Liver (tissue), 9 donors: Measurements from ENCODE around the gene SCNN1B. TPM values are rescaled to one million over a fixed set of nuclear protein-coding genes. Genes with fewer than 3 reads are reported as not detected.

Experiments used
- DNase-seq: peaks from one replicate; pipeline ENCODE4 v3.0.0-alpha.2; 2017; ENCODE audit warnings: low spot score
- H3K27ac ChIP-seq, 2 donors: one replicate each; pipeline ENCODE4 v1.7.0; 2013; ENCODE audit warnings: inconsistent platforms in 2 of 2, low read length in 2 of 2, control low read depth in 1 of 2, low read depth in 1 of 2, mild to moderate bottlenecking in 1 of 2
- H3K27me3 ChIP-seq, 4 donors: one replicate each; pipeline versions ENCODE4 v1.6.1 to v1.7.0; 2013; ENCODE audit warnings: low read length in 3 of 4, inconsistent platforms in 1 of 4, mild to moderate bottlenecking in 1 of 4, moderate library complexity in 1 of 4; ENCODE audit not compliant: control insufficient read depth in 4 of 4, insufficient read depth in 4 of 4
- H3K36me3 ChIP-seq, 4 donors: one replicate each; pipeline versions ENCODE4 v1.6.1 to v1.7.0; 2013; ENCODE audit warnings: low read length in 3 of 4, mild to moderate bottlenecking in 3 of 4, low read depth in 1 of 4, moderate library complexity in 1 of 4; ENCODE audit not compliant: control insufficient read depth in 4 of 4, insufficient read depth in 3 of 4
- H3K4me1 ChIP-seq, 4 donors: one replicate each; pipeline versions ENCODE4 v1.6.1 to v1.7.0; 2013; ENCODE audit warnings: low read length in 3 of 4, mild to moderate bottlenecking in 3 of 4, moderate library complexity in 1 of 4; ENCODE audit not compliant: control insufficient read depth in 4 of 4, insufficient read depth in 4 of 4
- H3K4me3 ChIP-seq, 3 donors: one replicate each; pipeline versions ENCODE4 v1.6.1 to v1.7.0; 2013; ENCODE audit warnings: low read length in 3 of 3, control low read depth in 1 of 3, low read depth in 1 of 3, mild to moderate bottlenecking in 1 of 3
- H3K9ac ChIP-seq, 2 donors: one replicate each; pipeline ENCODE4 v1.7.0; 2013; ENCODE audit warnings: low read length in 2 of 2, mild to moderate bottlenecking in 2 of 2, moderate library complexity in 2 of 2, control low read depth in 1 of 2, low read depth in 1 of 2
- H3K9me3 ChIP-seq, 4 donors: one replicate each; pipeline versions ENCODE4 v1.6.1 to v1.7.0; 2013; ENCODE audit warnings: low read length in 3 of 4; ENCODE audit not compliant: control insufficient read depth in 4 of 4
- ATF3 ChIP-seq: IDR thresholded peaks from 2 replicates; pipeline ENCODE4 v1.6.1; 2016; ENCODE audit warnings: antibody characterized with exemption
- CTCF ChIP-seq: fragments of 150-350 bp; IDR thresholded peaks from 2 replicates; pipeline ENCODE4 v1.5.1; 2017; ENCODE audit warnings: improper control_type of control experiment, low read depth, low read length; ENCODE audit not compliant: missing input control
- EGR1 ChIP-seq, 2 donors: IDR thresholded peaks; 2 replicates each; pipeline ENCODE4 v1.6.1; 2016 to 2018; ENCODE audit warnings: antibody characterized with exemption in 2 of 2, low read depth in 2 of 2
- FOXA1 ChIP-seq: IDR thresholded peaks from 2 replicates; pipeline ENCODE4 v1.6.1; 2016; ENCODE audit warnings: antibody characterized with exemption
- FOXA2 ChIP-seq: IDR thresholded peaks from 2 replicates; pipeline ENCODE4 v1.6.1; 2016; ENCODE audit warnings: antibody characterized with exemption
- GABPA ChIP-seq, 2 donors: IDR thresholded peaks in 1 of 2; conservative IDR thresholded peaks in 1 of 2; 2 replicates each; pipeline ENCODE4 v1.6.1; 2016; ENCODE audit warnings: antibody characterized with exemption in 2 of 2, mild to moderate bottlenecking in 1 of 2, moderate library complexity in 1 of 2
- HNF4A ChIP-seq, 2 donors: conservative IDR thresholded peaks; 2 replicates each; pipeline ENCODE4 v1.6.1; 2016; ENCODE audit warnings: antibody characterized with exemption in 2 of 2, mild to moderate bottlenecking in 2 of 2
- HNF4G ChIP-seq: IDR thresholded peaks from 2 replicates; pipeline ENCODE4 v1.6.1; 2016; ENCODE audit warnings: antibody characterized with exemption
- JUND ChIP-seq, 2 donors: IDR thresholded peaks; 2 replicates each; pipeline ENCODE4 v1.6.1; 2016; ENCODE audit warnings: antibody characterized with exemption in 2 of 2
- NR2F2 ChIP-seq: IDR thresholded peaks from 2 replicates; pipeline ENCODE4 v1.6.1; 2016; ENCODE audit warnings: antibody characterized with exemption
- RAD21 ChIP-seq, 2 donors: IDR thresholded peaks; 2 replicates each; pipeline ENCODE4 v1.6.1; 2016; ENCODE audit warnings: antibody characterized with exemption in 2 of 2, mild to moderate bottlenecking in 2 of 2
- RXRA ChIP-seq, 2 donors: IDR thresholded peaks; 2 replicates each; pipeline ENCODE4 v1.6.1; 2017 to 2018; ENCODE audit warnings: antibody characterized with exemption in 2 of 2, mild to moderate bottlenecking in 1 of 2
- SP1 ChIP-seq: IDR thresholded peaks from 2 replicates; pipeline ENCODE4 v1.6.1; 2018; ENCODE audit warnings: antibody characterized with exemption, mild to moderate bottlenecking
- TAF1 ChIP-seq: conservative IDR thresholded peaks from 2 replicates; pipeline ENCODE4 v1.6.1; 2016; ENCODE audit warnings: antibody characterized with exemption, mild to moderate bottlenecking
- YY1 ChIP-seq: IDR thresholded peaks from 2 replicates; pipeline ENCODE4 v1.6.1; 2016; ENCODE audit warnings: antibody characterized with exemption, mild to moderate bottlenecking
- WGBS: extraction: QIAGEN DNeasy Blood & Tissue Kit; methylation state at CpG from one replicate; pipeline ENCODE4 v1.1.7; 2013; 5-methylcytosine and 5-hydroxymethylcytosine counted together
- polyA plus RNA-seq, 2 donors: library from polyadenylated mRNA; stranded (reverse) in 1 of 2; unstranded in 1 of 2; fragments of 200-250 nt in 1 of 2; fragments of >200 nt in 1 of 2; fragmentation: Nextera tagmentation in 1 of 2; extraction: Ambion mirVana in 1 of 2; gene quantifications; one replicate each; pipeline versions ENCODE4 v1.2.1 to v1.2.3, GENCODE V29; 2013 to 2015
- total RNA-seq, 2 donors: library from RNA; depleted of rRNA; stranded (reverse); fragments of >200 nt; gene quantifications; one replicate each; pipeline ENCODE4 v1.2.3, GENCODE V29; 2014
- TF ChIP-seq, protein P1 (sequence below): IDR thresholded peaks from 2 replicates; pipeline ENCODE4 v1.6.1; 2016; ENCODE audit warnings: antibody characterized with exemption
- TF ChIP-seq, protein P2 (sequence below): IDR thresholded peaks from 2 replicates; pipeline ENCODE4 v1.6.1; 2016; ENCODE audit warnings: antibody characterized with exemption, mild to moderate bottlenecking
- donor health status: healthy.
- donor health status: healthy.
- donor health status: healthy.
- donor health status: healthy.
- donor health status: healthy.

SCNN1B gene
- total and polyA plus RNA-seq, 4 donors: 0.08 to 0.17 (median 0.14) TPM; not detected in 1

DNA sequence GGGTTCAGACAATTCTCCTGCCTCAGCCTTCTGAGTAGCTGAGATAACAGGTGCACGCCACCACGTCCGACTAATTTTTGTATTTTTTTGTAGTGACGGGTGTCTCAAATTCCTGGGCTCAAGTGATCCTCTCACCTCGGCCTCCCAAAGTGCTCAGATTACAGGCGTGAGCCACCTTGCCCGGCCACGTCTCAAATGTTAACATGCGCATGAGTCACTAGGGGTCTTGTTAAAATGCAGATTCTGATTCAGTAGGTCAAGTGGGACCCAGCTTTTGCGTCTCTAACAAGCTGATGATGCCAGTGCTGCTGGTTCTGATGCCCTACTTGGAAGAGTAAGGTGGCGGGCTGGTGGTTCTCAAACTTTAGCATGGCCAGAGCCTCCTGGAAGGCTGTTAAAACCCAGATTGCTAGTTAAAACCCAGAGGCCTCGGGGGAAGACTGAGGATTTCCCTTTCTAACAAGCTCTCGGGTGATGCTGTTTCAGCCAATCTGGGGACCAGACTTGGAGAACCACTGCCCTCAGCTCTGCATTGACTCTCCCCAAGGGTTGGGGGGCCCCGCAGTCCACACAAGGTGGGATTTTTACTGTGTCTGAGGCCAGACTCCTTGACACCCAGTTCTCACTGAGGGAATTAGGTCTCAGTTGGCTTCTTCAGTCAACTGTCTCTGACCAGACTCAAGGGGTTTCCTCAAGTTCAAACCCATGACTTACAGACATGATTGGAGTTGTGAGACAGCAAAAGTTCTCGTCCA is 17.9 kb downstream of the SCNN1B start:
- Histone ChIP-seq H3K4me3 (no peak overlapping the region), H3K27me3 (no peaks in the 10 kb centered on the region), H3K9me3 (no peaks in the 10 kb centered on the region), H3K4me1 (no peaks in the 10 kb centered on the region), H3K36me3 (no peaks in the 10 kb centered on the region), H3K9ac (no peak overlapping the region), H3K27ac (no peak overlapping the region)
- WGBS: 88% methylated on average over 15 of the region's 15 CpGs
- DNase-seq: no peak
- TF ChIP-seq FOXA1 (no peak), CTCF (no peak), SP1 (no peak), HNF4G (no peak)

DNA sequence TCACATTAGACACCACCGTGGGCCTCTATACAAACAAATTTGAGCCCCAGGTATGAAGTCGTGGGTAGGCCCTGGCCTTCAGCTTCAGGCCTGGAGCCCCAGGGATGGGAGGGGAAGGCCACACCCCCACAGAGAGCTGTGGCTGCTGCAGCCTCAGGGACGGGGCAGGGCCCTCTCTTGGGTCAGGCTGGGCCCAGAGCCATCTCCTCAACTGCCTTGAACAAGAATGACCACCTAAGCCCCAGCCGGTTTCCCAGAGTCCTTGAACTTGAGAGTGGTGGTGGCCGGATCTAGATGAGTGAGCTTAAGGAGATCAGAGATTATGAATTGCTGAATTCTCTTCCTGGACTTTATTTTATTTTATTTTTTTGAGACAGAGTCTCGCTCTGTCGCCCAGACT is 18.6 kb downstream of the SCNN1B start:
- no peak overlapping the region for H3K9ac ChIP-seq
- no peak overlapping the region for H3K4me3 ChIP-seq
- H3K27me3 ChIP-seq: no peaks in the 10 kb centered on the region
- no peak for DNase-seq
- H3K36me3 ChIP-seq: no peaks in the 10 kb centered on the region
- TF ChIP-seq ATF3 (no peak), EGR1 (IDR thresholded peaks at IDR 0.05; ENCODE audit: low read depth in 2 of 2) (no peak), RAD21 (IDR thresholded peaks at IDR 0.05) (no peak), NR2F2 (no peak), GABPA (IDR thresholded peaks at IDR 0.05 in 1 of 2, conservative IDR thresholded peaks at IDR 0.05 in 1 of 2) (no peak), TAF1 (no peak), SP1 (no peak), CTCF (no peak), HNF4G (no peak), FOXA1 (no peak), JUND (IDR thresholded peaks at IDR 0.05) (no peak), FOXA2 (no peak), RXRA (IDR thresholded peaks at IDR 0.05) (no peak), HNF4A (conservative IDR thresholded peaks at IDR 0.05) (no peak), YY1 (no peak)
- TF ChIP-seq, protein P1, sequence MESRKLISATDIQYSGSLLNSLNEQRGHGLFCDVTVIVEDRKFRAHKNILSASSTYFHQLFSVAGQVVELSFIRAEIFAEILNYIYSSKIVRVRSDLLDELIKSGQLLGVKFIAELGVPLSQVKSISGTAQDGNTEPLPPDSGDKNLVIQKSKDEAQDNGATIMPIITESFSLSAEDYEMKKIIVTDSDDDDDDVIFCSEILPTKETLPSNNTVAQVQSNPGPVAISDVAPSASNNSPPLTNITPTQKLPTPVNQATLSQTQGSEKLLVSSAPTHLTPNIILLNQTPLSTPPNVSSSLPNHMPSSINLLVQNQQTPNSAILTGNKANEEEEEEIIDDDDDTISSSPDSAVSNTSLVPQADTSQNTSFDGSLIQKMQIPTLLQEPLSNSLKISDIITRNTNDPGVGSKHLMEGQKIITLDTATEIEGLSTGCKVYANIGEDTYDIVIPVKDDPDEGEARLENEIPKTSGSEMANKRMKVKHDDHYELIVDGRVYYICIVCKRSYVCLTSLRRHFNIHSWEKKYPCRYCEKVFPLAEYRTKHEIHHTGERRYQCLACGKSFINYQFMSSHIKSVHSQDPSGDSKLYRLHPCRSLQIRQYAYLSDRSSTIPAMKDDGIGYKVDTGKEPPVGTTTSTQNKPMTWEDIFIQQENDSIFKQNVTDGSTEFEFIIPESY: no peak
- TF ChIP-seq, protein P2, sequence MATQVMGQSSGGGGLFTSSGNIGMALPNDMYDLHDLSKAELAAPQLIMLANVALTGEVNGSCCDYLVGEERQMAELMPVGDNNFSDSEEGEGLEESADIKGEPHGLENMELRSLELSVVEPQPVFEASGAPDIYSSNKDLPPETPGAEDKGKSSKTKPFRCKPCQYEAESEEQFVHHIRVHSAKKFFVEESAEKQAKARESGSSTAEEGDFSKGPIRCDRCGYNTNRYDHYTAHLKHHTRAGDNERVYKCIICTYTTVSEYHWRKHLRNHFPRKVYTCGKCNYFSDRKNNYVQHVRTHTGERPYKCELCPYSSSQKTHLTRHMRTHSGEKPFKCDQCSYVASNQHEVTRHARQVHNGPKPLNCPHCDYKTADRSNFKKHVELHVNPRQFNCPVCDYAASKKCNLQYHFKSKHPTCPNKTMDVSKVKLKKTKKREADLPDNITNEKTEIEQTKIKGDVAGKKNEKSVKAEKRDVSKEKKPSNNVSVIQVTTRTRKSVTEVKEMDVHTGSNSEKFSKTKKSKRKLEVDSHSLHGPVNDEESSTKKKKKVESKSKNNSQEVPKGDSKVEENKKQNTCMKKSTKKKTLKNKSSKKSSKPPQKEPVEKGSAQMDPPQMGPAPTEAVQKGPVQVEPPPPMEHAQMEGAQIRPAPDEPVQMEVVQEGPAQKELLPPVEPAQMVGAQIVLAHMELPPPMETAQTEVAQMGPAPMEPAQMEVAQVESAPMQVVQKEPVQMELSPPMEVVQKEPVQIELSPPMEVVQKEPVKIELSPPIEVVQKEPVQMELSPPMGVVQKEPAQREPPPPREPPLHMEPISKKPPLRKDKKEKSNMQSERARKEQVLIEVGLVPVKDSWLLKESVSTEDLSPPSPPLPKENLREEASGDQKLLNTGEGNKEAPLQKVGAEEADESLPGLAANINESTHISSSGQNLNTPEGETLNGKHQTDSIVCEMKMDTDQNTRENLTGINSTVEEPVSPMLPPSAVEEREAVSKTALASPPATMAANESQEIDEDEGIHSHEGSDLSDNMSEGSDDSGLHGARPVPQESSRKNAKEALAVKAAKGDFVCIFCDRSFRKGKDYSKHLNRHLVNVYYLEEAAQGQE: no peak
- no peak overlapping the region for H3K27ac ChIP-seq
- H3K4me1 ChIP-seq: no peaks in the 10 kb centered on the region
- 75% methylated on average over 7 of the region's 7 CpGs for WGBS
- H3K9me3 ChIP-seq: no peaks in the 10 kb centered on the region
